Measurements from ENCODE around the gene SLC38A7.
A peak's percentile ranks its signal among the peaks of the same experiment; 100 is the strongest.

Gene SLC38A7

DNA sequence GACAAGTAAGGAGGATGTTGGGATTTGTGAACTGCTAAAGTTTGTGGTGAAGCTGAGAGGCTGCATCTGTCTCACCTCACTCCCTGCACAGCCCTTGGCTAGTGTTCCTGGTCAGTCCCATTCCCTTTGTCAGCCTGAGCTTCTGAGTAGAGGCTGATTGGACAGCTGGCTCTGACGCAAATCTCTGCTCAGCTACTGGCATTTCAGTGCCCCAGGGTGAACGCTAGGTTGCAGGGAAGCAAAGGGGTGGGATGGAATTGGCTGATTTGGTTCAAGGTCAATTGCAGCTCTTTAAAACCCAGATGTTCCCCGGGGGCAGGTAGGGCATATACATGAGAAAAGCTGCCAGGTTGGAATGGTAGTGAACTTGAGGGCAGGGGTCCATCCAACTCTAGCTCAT is 31.8 kb downstream of the SLC38A7 start:
- H3K4me3 ChIP-seq (ENCODE audit: low read depth, low read length), result no peak overlapping the region
- DNase-seq (ENCODE audit: low read depth, low spot score), result no peak
- CTCF ChIA-PET, result interaction anchor here (0.7 to 4.5 kb wide), 6 partner anchors 9 to 165 kb away, joined by 3 to 24 read pairs (median 4); no protein-coding TSS in a partner anchor
- TF ChIP-seq, protein P1, sequence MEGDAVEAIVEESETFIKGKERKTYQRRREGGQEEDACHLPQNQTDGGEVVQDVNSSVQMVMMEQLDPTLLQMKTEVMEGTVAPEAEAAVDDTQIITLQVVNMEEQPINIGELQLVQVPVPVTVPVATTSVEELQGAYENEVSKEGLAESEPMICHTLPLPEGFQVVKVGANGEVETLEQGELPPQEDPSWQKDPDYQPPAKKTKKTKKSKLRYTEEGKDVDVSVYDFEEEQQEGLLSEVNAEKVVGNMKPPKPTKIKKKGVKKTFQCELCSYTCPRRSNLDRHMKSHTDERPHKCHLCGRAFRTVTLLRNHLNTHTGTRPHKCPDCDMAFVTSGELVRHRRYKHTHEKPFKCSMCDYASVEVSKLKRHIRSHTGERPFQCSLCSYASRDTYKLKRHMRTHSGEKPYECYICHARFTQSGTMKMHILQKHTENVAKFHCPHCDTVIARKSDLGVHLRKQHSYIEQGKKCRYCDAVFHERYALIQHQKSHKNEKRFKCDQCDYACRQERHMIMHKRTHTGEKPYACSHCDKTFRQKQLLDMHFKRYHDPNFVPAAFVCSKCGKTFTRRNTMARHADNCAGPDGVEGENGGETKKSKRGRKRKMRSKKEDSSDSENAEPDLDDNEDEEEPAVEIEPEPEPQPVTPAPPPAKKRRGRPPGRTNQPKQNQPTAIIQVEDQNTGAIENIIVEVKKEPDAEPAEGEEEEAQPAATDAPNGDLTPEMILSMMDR (IDR thresholded peaks at IDR 0.05; ENCODE audit: insufficient read depth, low read length, missing control alignments), result no peak
- POLR2A ChIA-PET, result no interaction called here

DNA sequence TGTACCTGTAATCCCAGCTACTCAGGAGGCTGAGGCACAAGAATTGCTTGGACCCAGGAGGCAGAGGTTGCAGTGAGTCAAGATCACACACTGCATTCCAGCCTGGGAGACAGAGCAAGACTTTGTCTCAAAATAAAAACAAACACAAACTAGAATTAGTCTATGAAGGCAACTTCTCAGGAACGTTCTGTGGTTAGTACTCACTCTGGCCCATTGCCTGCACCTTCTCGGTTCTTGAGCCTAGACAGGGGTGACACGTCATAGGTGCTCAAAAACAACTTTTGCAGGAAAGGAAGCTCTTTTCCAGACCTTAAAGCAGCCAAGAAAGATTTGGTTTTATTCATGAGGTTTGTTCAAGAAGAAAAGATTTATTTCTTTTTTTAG is 32.6 kb downstream of the SLC38A7 start:
- POLR2A ChIA-PET, result no interaction called here
- CTCF ChIA-PET, result interaction anchor here (0.7 to 4.5 kb wide), 6 partner anchors 10 to 315 kb away, joined by 3 to 24 read pairs (median 5); no protein-coding TSS in a partner anchor
- no peak overlapping the region for H3K4me3 ChIP-seq (ENCODE audit: low read depth, low read length)
- TF ChIP-seq, protein P1 (IDR thresholded peaks at IDR 0.05; ENCODE audit: insufficient read depth, low read length, missing control alignments), result no peak
- peak; percentile 40 for DNase-seq (ENCODE audit: low read depth, low spot score)

DNA sequence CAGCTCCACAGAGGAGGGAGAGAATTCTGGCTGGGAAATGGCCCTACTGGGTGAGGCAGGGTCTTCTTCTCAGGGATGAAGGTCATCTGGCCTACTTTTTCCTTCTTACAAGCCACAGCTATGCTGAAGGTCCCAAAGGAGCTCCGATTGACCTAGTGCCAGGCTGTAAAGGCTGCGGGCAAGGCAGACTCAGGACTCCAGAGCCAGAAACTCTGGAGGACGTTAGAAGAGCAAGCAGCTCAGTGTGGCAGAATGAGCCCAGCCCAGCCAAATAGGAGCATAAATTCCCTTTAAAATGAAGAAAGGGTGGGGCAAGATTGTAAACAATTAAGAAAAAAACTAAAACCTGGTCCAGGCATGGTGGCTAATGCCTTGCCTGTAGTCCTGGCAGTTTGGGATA is 34.9 kb downstream of the SLC38A7 start:
- ChIA-PET CTCF (interaction anchor here (4.5 kb wide), 1 partner anchor 12 kb away, joined by 24 read pairs; no protein-coding TSS in a partner anchor), POLR2A (no interaction called here)
- TF ChIP-seq, protein P1 (IDR thresholded peaks at IDR 0.05; ENCODE audit: insufficient read depth, low read length, missing control alignments), result no peak
- no peak overlapping the region for H3K4me3 ChIP-seq (ENCODE audit: low read depth, low read length)
- no peak for DNase-seq (ENCODE audit: low read depth, low spot score)

DNA sequence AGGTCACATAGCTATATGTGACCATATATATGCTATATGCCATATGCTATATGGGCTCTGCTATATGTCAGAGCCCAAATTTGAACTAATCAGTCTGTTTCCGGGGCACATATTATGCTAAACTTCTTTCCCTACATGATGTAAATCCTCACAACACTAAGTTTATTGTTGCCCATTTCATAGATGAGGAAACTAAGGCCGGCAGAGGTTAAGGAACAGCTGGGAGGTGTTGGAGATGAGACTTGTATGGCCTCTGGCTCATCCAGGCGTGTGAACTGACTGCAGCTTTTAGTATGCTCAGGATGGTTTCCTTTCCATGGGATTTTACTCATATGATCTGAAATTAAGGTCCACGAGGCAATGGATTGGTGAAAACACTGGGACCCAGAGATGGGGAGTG is 37.5 kb downstream of the SLC38A7 start:
- CTCF ChIA-PET, result interaction anchor here (0.8 to 2.5 kb wide), 2 partner anchors 109 to 311 kb away, joined by 3 to 8 read pairs; no protein-coding TSS in a partner anchor
- POLR2A ChIA-PET, result no interaction called here
- TF ChIP-seq, protein P1 (IDR thresholded peaks at IDR 0.05; ENCODE audit: insufficient read depth, low read length, missing control alignments), result no peak
- DNase-seq (ENCODE audit: low read depth, low spot score), result no peak
- no peak overlapping the region for H3K4me3 ChIP-seq (ENCODE audit: low read depth, low read length)

DNA sequence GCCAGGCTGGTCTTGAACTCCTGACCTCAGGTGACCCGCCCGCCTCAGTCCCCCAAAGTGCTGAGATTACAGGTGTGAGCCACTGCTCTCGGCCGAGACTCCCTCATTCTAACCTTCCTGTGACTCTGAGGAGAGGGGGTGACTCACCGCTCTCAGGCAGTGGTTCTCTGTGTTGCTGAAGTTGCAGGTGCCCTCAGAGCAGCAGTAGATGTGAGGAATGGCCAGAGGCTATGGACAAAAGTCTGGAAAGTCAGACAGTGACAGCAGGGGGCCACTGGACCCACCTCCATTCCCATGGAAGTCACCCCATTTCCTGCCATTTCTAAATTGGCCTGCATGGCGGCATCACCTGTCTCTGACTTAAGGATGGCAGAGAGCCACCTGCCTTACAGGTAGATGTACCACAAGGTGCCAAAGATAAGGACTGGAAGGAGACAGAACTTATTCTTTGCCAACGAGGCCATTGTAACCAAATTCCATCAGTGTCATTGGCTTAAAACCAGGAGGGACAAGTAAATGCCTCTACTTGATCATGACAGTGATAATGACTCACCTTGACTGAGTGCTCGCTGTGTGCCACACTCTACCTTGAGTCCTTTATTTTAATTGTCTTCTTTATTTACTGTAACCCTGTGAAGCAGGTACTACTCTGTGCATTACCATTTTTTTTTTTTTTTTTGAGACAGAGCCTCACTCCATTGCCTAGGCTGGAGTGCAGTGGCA is 39.6 kb downstream of the SLC38A7 start:
- TF ChIP-seq, protein P1 (IDR thresholded peaks at IDR 0.05; ENCODE audit: insufficient read depth, low read length, missing control alignments), result no peak
- no peak for DNase-seq (ENCODE audit: low read depth, low spot score)
- ChIA-PET POLR2A (no interaction called here), CTCF (interaction anchor here (1.0 kb wide), 1 partner anchor 131 kb away, joined by 3 read pairs; no protein-coding TSS in a partner anchor)
- H3K4me3 ChIP-seq (ENCODE audit: low read depth, low read length), result no peak overlapping the region

DNA sequence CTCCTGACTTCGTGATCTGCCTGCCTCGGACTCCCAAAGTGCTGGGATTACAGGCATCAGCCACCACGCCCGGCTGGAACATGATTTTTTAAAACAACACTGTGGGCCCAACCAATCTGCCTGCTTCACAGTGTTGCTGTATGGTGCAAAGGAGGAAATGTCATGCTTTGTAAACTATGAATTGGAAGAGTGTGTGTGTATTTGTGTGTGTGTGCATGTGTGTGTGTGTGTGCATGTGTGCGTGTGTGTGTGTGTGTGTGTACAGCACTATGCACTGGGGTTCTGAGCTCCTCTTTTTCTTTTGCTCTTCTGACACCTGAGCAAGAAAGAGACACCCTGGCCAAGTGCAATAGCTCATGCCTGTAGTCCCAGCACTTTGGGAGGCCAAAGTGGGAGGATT is 40.5 kb downstream of the SLC38A7 start:
- DNase-seq (ENCODE audit: low read depth, low spot score), result no peak
- no peak overlapping the region for H3K4me3 ChIP-seq (ENCODE audit: low read depth, low read length)
- CTCF ChIA-PET, result interaction anchor here (1.9 kb wide), 1 partner anchor 131 kb away, joined by 4 read pairs; no protein-coding TSS in a partner anchor
- TF ChIP-seq, protein P1 (IDR thresholded peaks at IDR 0.05; ENCODE audit: insufficient read depth, low read length, missing control alignments), result no peak
- POLR2A ChIA-PET, result no interaction called here
